Erythroblast (primary cell): Measurements from ENCODE around the gene FILIP1.

Experiments
- GATA1 ChIP-seq: IDR thresholded peaks from 2 replicates; pipeline ENCODE4 v1.6.1; 2011; ENCODE audit warnings: low read depth, mild to moderate bottlenecking, control low read depth, low read length, moderate library complexity
- POLR2A ChIP-seq: IDR thresholded peaks from 2 replicates; pipeline ENCODE4 v1.6.1; 2011; ENCODE audit warnings: mild to moderate bottlenecking, low read length

DNA sequence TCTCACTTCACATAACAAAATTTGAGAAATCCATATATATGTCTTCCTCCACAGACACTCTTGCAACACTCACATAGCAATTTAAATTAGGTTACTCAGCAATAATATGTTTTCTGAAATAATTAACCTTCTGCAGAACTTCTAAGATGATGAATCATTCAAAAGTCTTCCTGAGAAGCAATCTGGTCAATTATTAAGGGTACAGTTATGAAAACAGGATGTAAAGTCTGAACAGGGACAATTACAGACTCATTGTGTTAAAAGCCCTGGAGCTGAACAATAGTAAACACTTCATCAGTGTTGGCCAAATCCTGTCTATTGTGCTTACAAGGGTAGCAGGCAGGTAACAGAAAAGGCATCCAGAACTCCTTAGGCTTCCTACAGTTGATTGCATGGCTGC, 75.4 kb downstream of the FILIP1 start:
- TF ChIP-seq POLR2A = no peak
- no peak for TF ChIP-seq GATA1
